ENCODE data around the gene RNF41. TPM values are rescaled to one million over a fixed set of nuclear protein-coding genes. Genes with fewer than 3 reads are reported as not detected.

RNF41 gene
- total and polyA plus RNA-seq, 2 of the 13 experiments (the other 11 are each of a cell fraction or from before 2014, with no cell fraction given), result 27.1 to 39.4 TPM

GRCh38 chr12:56189918-56190694, 31.6 kb downstream of the RNF41 start (continued):
- TF ChIP-seq, protein P1, sequence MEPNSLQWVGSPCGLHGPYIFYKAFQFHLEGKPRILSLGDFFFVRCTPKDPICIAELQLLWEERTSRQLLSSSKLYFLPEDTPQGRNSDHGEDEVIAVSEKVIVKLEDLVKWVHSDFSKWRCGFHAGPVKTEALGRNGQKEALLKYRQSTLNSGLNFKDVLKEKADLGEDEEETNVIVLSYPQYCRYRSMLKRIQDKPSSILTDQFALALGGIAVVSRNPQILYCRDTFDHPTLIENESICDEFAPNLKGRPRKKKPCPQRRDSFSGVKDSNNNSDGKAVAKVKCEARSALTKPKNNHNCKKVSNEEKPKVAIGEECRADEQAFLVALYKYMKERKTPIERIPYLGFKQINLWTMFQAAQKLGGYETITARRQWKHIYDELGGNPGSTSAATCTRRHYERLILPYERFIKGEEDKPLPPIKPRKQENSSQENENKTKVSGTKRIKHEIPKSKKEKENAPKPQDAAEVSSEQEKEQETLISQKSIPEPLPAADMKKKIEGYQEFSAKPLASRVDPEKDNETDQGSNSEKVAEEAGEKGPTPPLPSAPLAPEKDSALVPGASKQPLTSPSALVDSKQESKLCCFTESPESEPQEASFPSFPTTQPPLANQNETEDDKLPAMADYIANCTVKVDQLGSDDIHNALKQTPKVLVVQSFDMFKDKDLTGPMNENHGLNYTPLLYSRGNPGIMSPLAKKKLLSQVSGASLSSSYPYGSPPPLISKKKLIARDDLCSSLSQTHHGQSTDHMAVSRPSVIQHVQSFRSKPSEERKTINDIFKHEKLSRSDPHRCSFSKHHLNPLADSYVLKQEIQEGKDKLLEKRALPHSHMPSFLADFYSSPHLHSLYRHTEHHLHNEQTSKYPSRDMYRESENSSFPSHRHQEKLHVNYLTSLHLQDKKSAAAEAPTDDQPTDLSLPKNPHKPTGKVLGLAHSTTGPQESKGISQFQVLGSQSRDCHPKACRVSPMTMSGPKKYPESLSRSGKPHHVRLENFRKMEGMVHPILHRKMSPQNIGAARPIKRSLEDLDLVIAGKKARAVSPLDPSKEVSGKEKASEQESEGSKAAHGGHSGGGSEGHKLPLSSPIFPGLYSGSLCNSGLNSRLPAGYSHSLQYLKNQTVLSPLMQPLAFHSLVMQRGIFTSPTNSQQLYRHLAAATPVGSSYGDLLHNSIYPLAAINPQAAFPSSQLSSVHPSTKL (CRISPR knock-in tag; IDR thresholded peaks at IDR 0.05), result peak; percentile 46
- TF ChIP-seq GLI4 (CRISPR knock-in tag; IDR thresholded peaks at IDR 0.05; ENCODE audit: borderline replicate concordance) (no peak), ZNF230 (CRISPR knock-in tag; IDR thresholded peaks at IDR 0.05) (no peak), CEBPB (IDR thresholded peaks at IDR 0.05; ENCODE audit: borderline replicate concordance, low read depth, low read length) (no peak), ZNF558 (CRISPR knock-in tag; IDR thresholded peaks at IDR 0.05; ENCODE audit: borderline replicate concordance) (no peak; the same call in 1 of the 2 replicates), CBX1 (IDR thresholded peaks at IDR 0.05; ENCODE audit: low read depth) (peak; percentile 68), ZNF709 (CRISPR knock-in tag; IDR thresholded peaks at IDR 0.05) (peak; percentile 58; the same call in 1 of the 2 replicates), ZNF781 (CRISPR knock-in tag; IDR thresholded peaks at IDR 0.05; ENCODE audit: borderline replicate concordance, not compliant biosample characterization) (peak; percentile 90), ZNF451 (CRISPR knock-in tag; IDR thresholded peaks at IDR 0.05) (peak; percentile 75; the same call in 1 of the 2 replicates), ZBTB3 (CRISPR knock-in tag; IDR thresholded peaks at IDR 0.05; ENCODE audit: borderline replicate concordance, low read depth) (0 out of 2 replicates have a peak, but pooled peaks have one; percentile 66), BRD4 (CRISPR knock-in tag; IDR thresholded peaks at IDR 0.05) (0 out of 2 replicates have a peak, but pooled peaks have one; percentile 21), ZNF746 (CRISPR knock-in tag; IDR thresholded peaks at IDR 0.05) (no peak; the same call in 1 of the 2 replicates), ZNF552 (CRISPR knock-in tag; IDR thresholded peaks at IDR 0.05; ENCODE audit: borderline replicate concordance) (no peak), ZNF24 (IDR thresholded peaks at IDR 0.05) (peak; percentile 91), CEBPG (CRISPR knock-in tag; IDR thresholded peaks at IDR 0.05) (0 out of 2 replicates have a peak, but pooled peaks have one; percentile 13), ZNF557 (CRISPR knock-in tag; IDR thresholded peaks at IDR 0.05) (0 out of 2 replicates have a peak, but pooled peaks have one; percentile 21), ZNF891 (CRISPR knock-in tag; IDR thresholded peaks at IDR 0.05) (0 out of 2 replicates have a peak, but pooled peaks have one; percentile 65), SNRNP70 (IDR thresholded peaks at IDR 0.05; ENCODE audit: low read depth, low read length) (no peak), ZMYM3 (CRISPR knock-in tag; IDR thresholded peaks at IDR 0.05) (peak; percentile 53; the same call in 1 of the 2 replicates), MTA3 (CRISPR knock-in tag; IDR thresholded peaks at IDR 0.05) (no peak), ZNF510 (CRISPR knock-in tag; IDR thresholded peaks at IDR 0.05; ENCODE audit: low read depth) (peak; percentile 62; the same call in 1 of the 2 replicates)
- TF ChIP-seq, protein P2, sequence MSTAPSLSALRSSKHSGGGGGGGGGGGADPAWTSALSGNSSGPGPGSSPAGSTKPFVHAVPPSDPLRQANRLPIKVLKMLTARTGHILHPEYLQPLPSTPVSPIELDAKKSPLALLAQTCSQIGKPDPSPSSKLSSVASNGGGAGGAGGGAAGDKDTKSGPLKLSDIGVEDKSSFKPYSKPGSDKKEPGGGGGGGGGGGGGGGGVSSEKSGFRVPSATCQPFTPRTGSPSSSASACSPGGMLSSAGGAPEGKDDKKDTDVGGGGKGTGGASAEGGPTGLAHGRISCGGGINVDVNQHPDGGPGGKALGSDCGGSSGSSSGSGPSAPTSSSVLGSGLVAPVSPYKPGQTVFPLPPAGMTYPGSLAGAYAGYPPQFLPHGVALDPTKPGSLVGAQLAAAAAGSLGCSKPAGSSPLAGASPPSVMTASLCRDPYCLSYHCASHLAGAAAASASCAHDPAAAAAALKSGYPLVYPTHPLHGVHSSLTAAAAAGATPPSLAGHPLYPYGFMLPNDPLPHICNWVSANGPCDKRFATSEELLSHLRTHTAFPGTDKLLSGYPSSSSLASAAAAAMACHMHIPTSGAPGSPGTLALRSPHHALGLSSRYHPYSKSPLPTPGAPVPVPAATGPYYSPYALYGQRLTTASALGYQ (CRISPR knock-in tag; IDR thresholded peaks at IDR 0.05), result 0 out of 2 replicates have a peak, but pooled peaks have one; percentile 34
- TF ChIP-seq, protein P3, sequence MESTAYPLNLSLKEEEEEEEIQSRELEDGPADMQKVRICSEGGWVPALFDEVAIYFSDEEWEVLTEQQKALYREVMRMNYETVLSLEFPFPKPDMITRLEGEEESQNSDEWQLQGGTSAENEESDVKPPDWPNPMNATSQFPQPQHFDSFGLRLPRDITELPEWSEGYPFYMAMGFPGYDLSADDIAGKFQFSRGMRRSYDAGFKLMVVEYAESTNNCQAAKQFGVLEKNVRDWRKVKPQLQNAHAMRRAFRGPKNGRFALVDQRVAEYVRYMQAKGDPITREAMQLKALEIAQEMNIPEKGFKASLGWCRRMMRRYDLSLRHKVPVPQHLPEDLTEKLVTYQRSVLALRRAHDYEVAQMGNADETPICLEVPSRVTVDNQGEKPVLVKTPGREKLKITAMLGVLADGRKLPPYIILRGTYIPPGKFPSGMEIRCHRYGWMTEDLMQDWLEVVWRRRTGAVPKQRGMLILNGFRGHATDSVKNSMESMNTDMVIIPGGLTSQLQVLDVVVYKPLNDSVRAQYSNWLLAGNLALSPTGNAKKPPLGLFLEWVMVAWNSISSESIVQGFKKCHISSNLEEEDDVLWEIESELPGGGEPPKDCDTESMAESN (CRISPR knock-in tag; conservative IDR thresholded peaks at IDR 0.05), result peak; percentile 32; the same call in 1 of the 2 replicates

Measured in HepG2 (cell line).